BE2C (cell line): Measurements from ENCODE around the gene TNFRSF21.
"Not testable (repeated sequence)": the region's sequence is repeated elsewhere in the genome, so short reads cannot be mapped to it uniquely, and the experiment has no call there.

Source experiments
- DNase-seq: peaks from one replicate; pipeline ENCODE4 v3.0.0-alpha.2; 2020
- H3K27me3 ChIP-seq: fragments of 250-450 bp; sonication (Bioruptor Pico); 2 replicates; pipeline ENCODE4 v1.5.1; 2020; ENCODE audit warnings: mild to moderate bottlenecking
- H3K36me3 ChIP-seq: fragments of 250-450 bp; sonication (Bioruptor Pico); 2 replicates; pipeline ENCODE4 v1.5.1; 2020; ENCODE audit warnings: mild to moderate bottlenecking
- H3K4me1 ChIP-seq: fragments of 250-450 bp; sonication (Bioruptor Pico); 2 replicates; pipeline ENCODE4 v1.5.1; 2020
- H3K4me3 ChIP-seq: 2 replicates; pipeline ENCODE4 v1.5.1; 2011; ENCODE audit warnings: low read depth, low read length
- H3K9me3 ChIP-seq: fragments of 250-450 bp; sonication (Bioruptor Pico); 2 replicates; pipeline ENCODE4 v1.5.1; 2020
- TF ChIP-seq, protein P1 (sequence below): IDR thresholded peaks from 2 replicates; pipeline ENCODE4 v1.5.1; 2012; ENCODE audit warnings: mild to moderate bottlenecking, low read depth, low read length

TNFRSF21 gene

DNA sequence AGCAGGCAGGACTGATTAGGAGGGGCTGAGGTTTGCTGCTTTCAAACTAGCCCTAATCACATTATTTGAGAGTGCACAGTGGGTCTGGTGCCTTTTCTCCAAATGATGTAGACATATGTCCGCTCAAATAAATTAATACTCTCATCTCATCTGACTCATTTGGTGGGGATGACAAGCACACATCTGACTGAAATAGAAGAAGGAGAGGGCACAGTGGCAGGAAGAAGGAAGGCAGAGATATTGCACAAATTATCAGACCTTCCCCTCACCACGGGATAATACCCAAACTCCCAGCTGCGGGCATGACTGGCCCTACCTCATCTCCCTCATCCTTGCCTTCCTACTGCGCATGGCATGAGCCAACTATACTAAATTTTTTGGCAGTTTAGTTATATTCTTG, 33.9 kb upstream of the TNFRSF21 start:
- H3K27me3 ChIP-seq = peaks cover 4% of the 10 kb centered on the region

DNA sequence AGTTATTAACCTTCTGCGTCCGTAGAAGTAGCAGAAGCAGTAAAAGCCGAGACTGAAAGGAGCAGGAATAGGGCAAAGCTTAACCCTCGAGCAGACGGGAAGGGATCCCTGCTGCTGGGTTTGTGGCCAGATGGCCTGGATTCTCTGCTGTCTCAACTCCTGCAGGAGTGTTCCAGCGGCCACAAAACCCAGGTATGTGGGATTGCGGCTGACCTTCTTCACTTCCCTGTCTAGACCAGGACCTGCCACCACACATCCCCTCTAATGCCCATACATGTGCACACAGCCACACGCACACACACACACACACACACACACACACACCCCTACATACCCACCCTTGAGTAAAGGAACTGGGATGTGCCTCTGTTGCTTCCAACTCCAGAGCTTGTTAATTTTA, 33.1 kb upstream of the TNFRSF21 start:
- Histone ChIP-seq H3K9me3 (no peaks in the 10 kb centered on the region), H3K27me3 (peaks cover 4% of the 10 kb centered on the region), H3K4me3 (no peak overlapping the region), H3K36me3 (no peaks in the 10 kb centered on the region), H3K4me1 (no peaks in the 10 kb centered on the region)
- DNase-seq = no peak
- TF ChIP-seq, protein P1, sequence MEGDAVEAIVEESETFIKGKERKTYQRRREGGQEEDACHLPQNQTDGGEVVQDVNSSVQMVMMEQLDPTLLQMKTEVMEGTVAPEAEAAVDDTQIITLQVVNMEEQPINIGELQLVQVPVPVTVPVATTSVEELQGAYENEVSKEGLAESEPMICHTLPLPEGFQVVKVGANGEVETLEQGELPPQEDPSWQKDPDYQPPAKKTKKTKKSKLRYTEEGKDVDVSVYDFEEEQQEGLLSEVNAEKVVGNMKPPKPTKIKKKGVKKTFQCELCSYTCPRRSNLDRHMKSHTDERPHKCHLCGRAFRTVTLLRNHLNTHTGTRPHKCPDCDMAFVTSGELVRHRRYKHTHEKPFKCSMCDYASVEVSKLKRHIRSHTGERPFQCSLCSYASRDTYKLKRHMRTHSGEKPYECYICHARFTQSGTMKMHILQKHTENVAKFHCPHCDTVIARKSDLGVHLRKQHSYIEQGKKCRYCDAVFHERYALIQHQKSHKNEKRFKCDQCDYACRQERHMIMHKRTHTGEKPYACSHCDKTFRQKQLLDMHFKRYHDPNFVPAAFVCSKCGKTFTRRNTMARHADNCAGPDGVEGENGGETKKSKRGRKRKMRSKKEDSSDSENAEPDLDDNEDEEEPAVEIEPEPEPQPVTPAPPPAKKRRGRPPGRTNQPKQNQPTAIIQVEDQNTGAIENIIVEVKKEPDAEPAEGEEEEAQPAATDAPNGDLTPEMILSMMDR = no peak

More for the DNA sequence above, 33.9 kb upstream of the TNFRSF21 start:
- Histone ChIP-seq H3K4me3 (no peak overlapping the region), H3K36me3 (no peaks in the 10 kb centered on the region), H3K9me3 (no peaks in the 10 kb centered on the region), H3K4me1 (no peaks in the 10 kb centered on the region)
- TF ChIP-seq, protein P1 = no peak
- peak; percentile 19 for DNase-seq

DNA sequence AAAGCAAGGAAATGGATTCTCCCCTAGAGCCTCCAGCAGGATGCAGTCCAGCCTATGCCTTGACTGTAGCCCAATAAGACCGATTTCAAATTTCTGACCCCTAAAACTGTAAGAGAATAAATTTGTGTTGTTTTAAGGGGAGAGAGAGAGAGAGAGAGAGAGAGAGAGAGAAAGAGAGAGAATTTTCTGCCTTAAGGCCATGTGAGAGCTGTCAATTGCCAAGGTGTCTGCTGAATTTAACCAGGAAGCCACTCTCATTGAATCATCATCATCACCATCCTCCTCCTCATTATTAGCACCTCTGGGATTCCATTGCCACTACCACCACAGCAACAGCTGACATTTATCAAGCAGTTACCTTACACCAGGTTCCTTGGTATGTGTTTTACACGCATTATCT, 27.8 kb upstream of the TNFRSF21 start:
- Histone ChIP-seq H3K4me1 (no peaks in the 10 kb centered on the region), H3K27me3 (no peaks in the 10 kb centered on the region; the same call in 1 of the 2 replicates), H3K36me3 (no peaks in the 10 kb centered on the region), H3K4me3 (no peak overlapping the region), H3K9me3 (no peaks in the 10 kb centered on the region)
- DNase-seq = no peak
- TF ChIP-seq, protein P1 = no peak

DNA sequence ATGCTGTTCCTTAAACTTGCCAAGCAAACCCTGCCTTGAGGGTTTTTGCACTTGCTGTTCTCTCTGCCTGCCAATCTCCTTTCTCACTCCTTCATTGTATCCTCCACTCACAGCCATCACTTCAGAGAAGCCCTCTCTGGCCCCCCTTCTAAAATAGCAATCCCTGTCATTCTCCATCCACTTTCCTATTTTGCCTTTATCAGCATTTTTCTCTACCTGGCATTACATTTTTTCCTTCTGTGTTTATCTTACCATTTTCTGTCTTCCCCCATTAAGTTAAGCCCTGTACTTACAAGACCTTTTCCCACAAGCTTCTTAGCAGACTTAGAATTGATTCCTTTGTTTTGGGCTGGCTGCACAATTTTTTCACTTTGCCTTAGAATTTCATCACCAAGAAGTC, 26.6 kb upstream of the TNFRSF21 start:
- H3K9me3 ChIP-seq = no peaks in the 10 kb centered on the region
- no peaks in the 10 kb centered on the region for H3K36me3 ChIP-seq
- no peaks in the 10 kb centered on the region; the same call in 1 of the 2 replicates for H3K27me3 ChIP-seq
- no peaks in the 10 kb centered on the region for H3K4me1 ChIP-seq
- TF ChIP-seq, protein P1 = no peak
- DNase-seq = no peak
- H3K4me3 ChIP-seq = no peak overlapping the region

DNA sequence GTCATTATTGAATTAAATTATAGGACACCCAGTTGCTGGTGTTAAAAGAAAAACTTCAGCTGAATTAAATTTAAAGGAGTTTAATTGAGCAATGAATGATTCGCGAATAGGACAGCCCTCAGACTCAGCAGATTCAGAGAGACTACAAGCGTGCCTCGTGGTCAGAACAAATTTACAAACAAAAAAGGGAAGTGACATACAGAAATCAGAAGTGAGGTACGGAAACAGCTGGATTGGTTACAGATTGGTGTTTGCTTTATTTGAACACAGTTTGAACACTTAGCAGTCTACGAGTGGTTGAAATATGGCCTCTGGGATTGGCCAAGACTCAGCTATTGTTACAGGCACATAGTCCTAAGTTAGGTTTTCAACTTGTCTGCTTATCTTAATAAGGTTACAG, 25.8 kb upstream of the TNFRSF21 start:
- TF ChIP-seq, protein P1 = no peak
- Histone ChIP-seq H3K4me1 (no peaks in the 10 kb centered on the region), H3K36me3 (no peaks in the 10 kb centered on the region), H3K9me3 (no peaks in the 10 kb centered on the region), H3K4me3 (no peak overlapping the region), H3K27me3 (no peaks in the 10 kb centered on the region; the same call in 1 of the 2 replicates)
- no peak for DNase-seq

DNA sequence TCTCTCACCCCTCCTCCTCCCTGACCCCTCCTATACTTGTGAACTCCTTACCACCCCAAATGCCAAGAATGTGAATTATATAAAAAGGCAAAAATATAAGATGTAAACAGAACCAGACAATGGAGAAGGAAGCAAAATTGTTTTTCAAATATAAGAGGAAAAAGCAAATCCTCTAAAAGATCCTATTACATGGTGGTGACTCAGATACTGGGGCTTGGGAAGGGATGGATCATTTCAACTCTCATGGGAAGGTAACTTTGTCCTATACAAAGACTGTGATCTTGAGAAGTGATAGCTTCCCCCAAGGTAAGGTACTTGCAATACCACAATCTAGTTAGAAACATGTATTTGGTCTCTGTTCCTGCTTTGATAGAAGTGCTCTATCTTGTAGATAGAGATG, 24.6 kb upstream of the TNFRSF21 start:
- DNase-seq = no peak
- Histone ChIP-seq H3K4me3 (no peak overlapping the region), H3K4me1 (no peaks in the 10 kb centered on the region), H3K27me3 (no peaks in the 10 kb centered on the region; the same call in 1 of the 2 replicates), H3K9me3 (no peaks in the 10 kb centered on the region), H3K36me3 (no peaks in the 10 kb centered on the region)
- TF ChIP-seq, protein P1 = no peak

DNA sequence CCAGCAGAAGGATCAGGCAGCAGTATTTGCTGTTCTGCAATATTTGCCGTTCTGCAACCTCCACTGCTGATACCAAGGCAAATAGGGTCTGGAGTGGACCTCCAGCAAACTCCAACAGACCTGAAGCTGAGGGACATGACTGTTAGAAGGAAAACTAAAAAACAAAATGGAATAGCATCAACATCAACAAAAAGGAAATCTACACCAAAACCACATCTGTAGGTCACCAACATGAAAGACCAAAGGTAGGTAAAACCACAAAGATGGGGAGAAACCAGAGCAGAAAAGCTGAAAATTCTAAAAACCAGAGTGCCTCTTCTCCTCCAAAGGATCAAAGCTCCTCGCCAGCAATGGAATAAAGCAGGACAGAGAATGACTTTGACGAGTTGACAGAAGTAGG, 18.9 kb upstream of the TNFRSF21 start:
- H3K4me3 ChIP-seq, H3K36me3 ChIP-seq, H3K4me1 ChIP-seq, H3K9me3 ChIP-seq, H3K27me3 ChIP-seq, DNase-seq: not testable (repeated sequence)

DNA sequence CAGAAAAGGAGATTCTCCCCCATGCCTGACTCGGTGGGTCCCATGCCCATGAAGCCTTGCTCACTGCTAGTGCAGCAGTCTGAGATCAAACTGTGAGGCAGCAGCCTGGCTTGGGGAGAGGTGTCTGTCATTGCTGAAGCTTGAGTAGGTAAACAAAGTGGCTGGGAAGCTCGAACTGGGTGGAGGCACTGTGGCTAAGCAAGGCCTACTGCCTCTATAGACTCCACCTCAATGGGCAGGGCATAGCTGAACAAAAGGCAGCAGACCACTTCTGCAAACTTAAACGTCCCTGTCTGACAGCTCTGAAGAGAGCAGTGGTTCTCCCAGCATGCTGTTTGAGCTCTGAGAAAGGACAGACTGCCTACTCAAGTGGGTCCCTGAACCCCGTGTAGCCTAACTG, 18.4 kb upstream of the TNFRSF21 start:
- H3K4me1 ChIP-seq, H3K4me3 ChIP-seq, H3K9me3 ChIP-seq, H3K27me3 ChIP-seq, DNase-seq, H3K36me3 ChIP-seq: not testable (repeated sequence)
